HepG2 (cell line): Measurements from ENCODE around the gene GPX2. TPM values are rescaled to one million over a fixed set of nuclear protein-coding genes. Genes with fewer than 3 reads are reported as not detected.

Source experiments
- CHCHD3 ChIP-seq: sonication (generic); formaldehyde crosslinking; IDR thresholded peaks from 2 replicates; pipeline ENCODE4 v1.8.0; 2022; ENCODE audit warnings: mild to moderate bottlenecking, missing genetic modification reagents, moderate library complexity
- NFE2L1 ChIP-seq: sonication (generic); formaldehyde crosslinking; IDR thresholded peaks from 2 replicates; pipeline ENCODE4 v1.4.0; 2020; ENCODE audit warnings: missing genetic modification reagents, mild to moderate bottlenecking, borderline replicate concordance
- NR2F2 ChIP-seq: IDR thresholded peaks from 2 replicates; pipeline ENCODE4 v1.6.1; 2012; ENCODE audit warnings: low read depth, inconsistent platforms, borderline replicate concordance
- SOX13 ChIP-seq, 3 experiments: fragments of 450-650 bp in 1 of 3; sonication (generic) in 1 of 3; formaldehyde crosslinking in 1 of 3; IDR thresholded peaks in 2 of 3; conservative IDR thresholded peaks in 1 of 3; 2 replicates each; pipeline versions ENCODE4 v1.5.0 to v1.6.1; 2016 to 2020; ENCODE audit warnings: antibody characterized with exemption in 1 of 3, mild to moderate bottlenecking in 1 of 3, missing compliant biosample characterization in 1 of 3, missing genetic modification reagents in 1 of 3, moderate library complexity in 1 of 3
- ZBTB40 ChIP-seq, 2 experiments: fragments of 450-650 bp in 1 of 2; sonication (generic) in 1 of 2; formaldehyde crosslinking in 1 of 2; IDR thresholded peaks; 2 replicates each; pipeline versions ENCODE4 v1.6.1 to v1.8.0; 2016 to 2022; ENCODE audit warnings: antibody characterized with exemption in 1 of 2, mild to moderate bottlenecking in 1 of 2, missing genetic modification reagents in 1 of 2
- ZNF800 ChIP-seq: sonication (generic); formaldehyde crosslinking; IDR thresholded peaks from 2 replicates; pipeline ENCODE4 v1.4.0; 2020; ENCODE audit warnings: missing genetic modification reagents
- ZSCAN22 ChIP-seq: sonication (generic); formaldehyde crosslinking; IDR thresholded peaks from 2 replicates; pipeline ENCODE4 v1.4.0; 2020; ENCODE audit warnings: mild to moderate bottlenecking, missing genetic modification reagents
- ZUFSP ChIP-seq: sonication (generic); formaldehyde crosslinking; IDR thresholded peaks from 2 replicates; pipeline ENCODE4 v1.9.0; 2021; ENCODE audit warnings: missing genetic modification reagents, mild to moderate bottlenecking, borderline replicate concordance
- polyA plus RNA-seq, 8 experiments: library from polyadenylated mRNA; depleted of rRNA in 3 of 8; stranded (reverse) in 7 of 8; unstranded in 1 of 8; fragments of >200 nt; fragmentation: Illumina TruSeq in 4 of 8; extraction: Trizol in 4 of 8; gene quantifications; 2 replicates each; pipeline versions ENCODE4 v1.2.1 to v1.2.3, GENCODE V29; 2011 to 2016; ENCODE audit warnings: low read depth in 4 of 8, missing spikeins in 1 of 8, mixed read lengths in 1 of 8; ENCODE audit not compliant: insufficient read depth in 1 of 8
- total RNA-seq, 5 experiments: library from RNA; depleted of rRNA; stranded (reverse); fragments of >200 nt; fragmentation: Illumina TruSeq; extraction: Trizol; gene quantifications; 2 replicates each; pipeline ENCODE4 v1.2.3, GENCODE V29; 2016; ENCODE audit warnings: low read depth in 1 of 5

The GPX2 gene
- total and polyA plus RNA-seq, 2 of the 13 experiments (the other 11 are each of a cell fraction or from before 2014, with no cell fraction given): 526 to 674 TPM

- TF ChIP-seq ZBTB40 (IDR thresholded peaks at IDR 0.05) (no peak), ZBTB40 (CRISPR knock-in tag; IDR thresholded peaks at IDR 0.05) (no peak), ZUFSP (no peak), SOX13 (IDR thresholded peaks at IDR 0.05) (no peak), SOX13 (CRISPR knock-in tag; conservative IDR thresholded peaks at IDR 0.05 in 1 of 2, IDR thresholded peaks at IDR 0.05 in 1 of 2) (no peak), NFE2L1 (CRISPR knock-in tag) (no peak), ZNF800 (CRISPR knock-in tag) (no peak), CHCHD3 (CRISPR knock-in tag) (no peak), ZSCAN22 (CRISPR knock-in tag) (no peak), NR2F2 (no peak)
Measured at GRCh38 chr14:64971943-64972791, 29.6 kb upstream of the GPX2 start, which contains the start of gene RAB15 (continued).
